Stimulated activated CD8-positive, alpha-beta memory T cell treated with anti-CD3 and anti-CD28 coated beads, Interleukin-2, amount 100 ng/mL, for 1 hour (primary cell): ENCODE results near the gene RPL27A.
A peak's percentile ranks its signal among the peaks of the same experiment; 100 is the strongest.
"Not testable (repeated sequence)": the region's sequence is repeated elsewhere in the genome, so short reads cannot be mapped to it uniquely, and the experiment has no call there.

Source experiments
- DNase-seq, 2 donors: peaks; one replicate each; pipeline ENCODE4 v3.0.0-alpha.2; 2020; ENCODE audit warnings: low read depth in 2 of 2

RPL27A gene

DNA sequence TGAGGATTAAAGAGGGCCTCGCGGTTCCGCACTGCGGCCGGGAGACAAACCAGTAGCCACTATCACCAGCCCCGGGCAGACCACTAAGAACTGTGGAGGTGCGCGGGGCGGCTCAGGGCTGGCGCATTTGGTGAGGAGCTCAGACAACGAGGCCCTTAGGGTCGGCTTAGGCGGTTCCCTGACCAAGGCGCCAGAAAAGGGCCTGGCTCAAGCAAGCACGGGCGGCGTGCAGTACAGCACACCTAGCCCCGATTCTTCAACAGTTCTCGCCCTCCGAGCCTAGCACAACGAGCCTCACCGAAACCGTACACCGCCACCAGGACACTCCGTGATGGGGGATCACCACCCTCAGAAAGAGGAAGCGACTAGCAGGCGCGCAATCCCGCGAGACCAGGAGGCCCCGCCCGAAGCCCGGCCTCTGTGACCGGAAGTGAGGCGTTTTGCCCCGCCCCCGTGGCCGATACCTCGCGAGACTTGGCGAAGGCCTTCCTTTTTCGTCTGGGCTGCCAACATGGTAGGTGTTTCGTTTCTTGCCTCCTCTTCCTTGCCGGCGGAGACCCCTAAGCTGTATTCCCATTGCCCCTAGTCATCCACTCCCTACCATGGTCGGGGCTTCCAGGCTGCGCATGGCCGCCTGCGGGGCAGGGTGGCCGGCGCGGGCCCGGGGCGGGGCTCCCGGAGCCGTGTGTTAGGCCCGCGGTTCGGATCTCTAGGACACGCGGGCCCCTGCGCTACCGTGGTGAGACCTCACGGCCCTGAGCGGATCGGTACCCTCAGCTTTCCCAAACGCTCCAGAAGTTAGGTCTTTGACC, at the start of gene RPL27A, which contains the start of gene TRIM66:
TSS of gene RPL27A (plus strand) at position 490 of the 812 bp plus-strand sequence. CDS start at position 512, 22 bp downstream.
TSS of gene TRIM66 (minus strand) at position 363 of the 812 bp plus-strand sequence. CDS start 10,391 bp downstream, outside the sequence.
- peak; percentile 98 for DNase-seq

GRCh38 chr11:8634498-8634897, 48.1 kb upstream of the RPL27A start:
- DNase-seq = no peak

GRCh38 chr11:8636127-8636526, 46.5 kb upstream of the RPL27A start:
- DNase-seq = no peak

- no peak for DNase-seq
Observed at GRCh38 chr11:8638300-8638699, 44.3 kb upstream of the RPL27A start.

DNA sequence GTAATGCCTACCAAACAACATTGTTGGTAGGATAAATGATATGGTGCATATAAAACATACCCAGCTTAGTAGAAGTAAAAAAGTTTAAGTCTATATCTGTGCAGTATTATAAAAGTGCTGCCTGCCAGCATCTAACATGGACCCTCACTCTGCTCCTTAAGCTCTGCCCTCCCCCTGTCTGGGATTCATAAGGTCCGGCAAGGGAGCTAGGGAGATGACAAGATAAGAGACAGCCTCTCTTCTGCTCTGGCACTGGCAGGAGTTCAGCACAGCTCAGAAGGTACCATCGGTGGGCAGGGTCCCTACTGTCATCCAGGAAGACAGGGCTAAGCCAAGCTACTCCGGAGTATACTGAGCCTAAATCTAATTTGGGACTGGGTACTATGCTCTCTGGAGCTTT, 42.9 kb upstream of the RPL27A start:
- DNase-seq = no peak

- DNase-seq = no peak
Observed at GRCh38 chr11:8640267-8640906, 42.2 kb upstream of the RPL27A start.

GRCh38 chr11:8641332-8641731, 41.3 kb upstream of the RPL27A start:
- DNase-seq = no peak

- no peak for DNase-seq
Observed at GRCh38 chr11:8642196-8642841, 40.3 kb upstream of the RPL27A start.

DNA sequence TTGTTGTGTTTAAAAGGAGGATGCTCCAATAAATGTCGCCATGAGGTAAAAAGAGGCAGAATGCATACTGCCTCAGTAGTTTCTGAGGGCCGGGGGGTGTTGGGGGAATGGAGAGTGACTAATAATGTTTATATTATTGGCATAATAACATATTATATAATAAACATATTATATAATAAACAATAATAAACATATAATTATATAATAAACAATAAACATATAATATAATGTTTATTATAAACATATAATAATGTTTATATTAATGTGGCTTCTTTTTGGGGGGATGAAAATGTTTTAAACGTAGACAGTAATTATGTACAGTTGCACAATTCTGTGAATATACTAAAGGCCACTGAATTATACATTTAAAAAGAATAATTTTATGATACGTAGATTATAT, 35.7 kb upstream of the RPL27A start:
- no peak for DNase-seq

DNA sequence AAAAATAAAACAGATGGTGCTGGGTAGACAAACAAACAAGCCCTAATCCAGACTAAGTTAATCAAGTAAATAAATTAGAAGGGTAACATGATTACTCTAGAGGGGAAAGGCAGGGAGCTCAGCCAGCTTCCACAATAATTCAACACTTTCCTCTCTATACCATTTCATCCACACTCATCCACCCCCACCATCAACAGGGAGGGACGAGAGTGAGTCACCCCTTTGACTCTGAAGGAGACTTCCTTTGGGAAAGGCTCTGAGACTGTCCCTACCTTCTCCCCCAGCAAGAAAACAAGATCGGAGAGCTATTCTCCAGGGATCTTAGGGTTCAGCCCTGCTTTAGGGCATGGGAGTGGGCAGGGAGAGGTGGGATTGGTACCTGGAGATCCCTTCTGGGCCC, 33.2 kb upstream of the RPL27A start:
- no peak for DNase-seq

DNA sequence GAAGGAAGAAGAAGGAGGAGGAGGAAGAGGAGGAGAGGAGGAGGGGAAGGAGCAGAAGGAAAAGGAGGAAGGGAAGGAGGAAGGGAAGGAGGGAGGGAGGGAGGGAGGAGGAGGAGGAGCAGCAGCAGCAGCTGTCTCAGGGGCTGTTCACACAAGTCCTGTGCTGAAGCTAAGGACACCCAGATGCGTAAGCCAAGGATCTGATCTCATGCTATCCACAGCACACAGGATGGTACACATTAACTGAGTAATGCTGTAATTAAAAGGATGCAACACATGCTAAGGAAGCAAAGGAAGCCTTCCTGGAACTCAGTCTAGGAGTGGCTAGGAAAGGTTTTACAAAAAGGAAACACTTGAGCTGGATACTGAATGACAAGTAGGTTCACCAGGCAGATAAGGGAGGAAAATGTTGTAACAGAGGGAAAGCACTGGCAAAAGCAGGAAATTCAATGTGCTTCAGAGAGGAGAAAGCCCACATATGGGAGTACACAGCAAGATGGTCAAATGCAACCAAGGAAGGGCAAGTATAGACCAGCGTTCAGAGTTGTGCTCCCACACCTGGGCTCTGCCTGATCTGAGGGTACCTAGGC, 32.1 kb upstream of the RPL27A start:
- DNase-seq = no peak

DNA sequence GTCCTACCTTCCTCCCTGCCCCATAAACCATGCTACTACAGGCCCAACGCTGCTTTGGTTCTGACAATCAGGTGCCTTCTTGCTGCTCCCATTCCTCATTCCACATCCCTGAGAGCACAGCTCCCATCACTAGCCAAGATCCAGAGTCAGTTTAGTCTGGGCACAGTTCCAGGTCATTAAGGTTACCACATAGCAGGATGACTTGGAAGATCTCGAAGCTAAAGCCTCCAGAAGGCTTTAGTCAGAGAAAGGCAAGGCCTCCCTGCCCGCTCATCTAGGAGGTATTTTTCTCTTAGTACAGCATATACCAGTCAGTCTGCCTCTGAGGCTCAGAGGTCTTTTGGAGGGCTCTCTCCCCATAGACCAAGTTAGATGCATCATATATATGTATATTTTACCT, 30.5 kb upstream of the RPL27A start:
- DNase-seq = no peak

DNA sequence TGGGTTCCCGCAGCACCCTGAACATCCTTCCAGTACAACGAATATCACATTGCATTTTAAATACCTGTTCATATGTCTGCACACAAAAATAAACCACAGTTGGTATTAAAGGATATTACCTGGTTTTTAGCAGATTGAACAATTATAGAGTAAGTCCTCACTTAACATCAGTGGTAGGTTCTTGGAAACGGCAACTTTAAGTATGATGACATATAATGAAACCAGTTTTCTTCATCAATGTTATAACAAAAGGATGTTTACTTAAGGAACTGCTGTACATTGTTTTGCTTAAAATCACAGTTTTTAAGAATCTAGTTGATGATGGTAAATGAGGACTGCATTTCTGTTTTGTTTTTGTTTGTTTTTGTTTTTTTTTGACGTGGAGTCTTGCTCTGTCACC, 28.1 kb upstream of the RPL27A start:
- DNase-seq = no peak

- no peak for DNase-seq
Observed at GRCh38 chr11:8656291-8656690, 26.3 kb upstream of the RPL27A start.

DNA sequence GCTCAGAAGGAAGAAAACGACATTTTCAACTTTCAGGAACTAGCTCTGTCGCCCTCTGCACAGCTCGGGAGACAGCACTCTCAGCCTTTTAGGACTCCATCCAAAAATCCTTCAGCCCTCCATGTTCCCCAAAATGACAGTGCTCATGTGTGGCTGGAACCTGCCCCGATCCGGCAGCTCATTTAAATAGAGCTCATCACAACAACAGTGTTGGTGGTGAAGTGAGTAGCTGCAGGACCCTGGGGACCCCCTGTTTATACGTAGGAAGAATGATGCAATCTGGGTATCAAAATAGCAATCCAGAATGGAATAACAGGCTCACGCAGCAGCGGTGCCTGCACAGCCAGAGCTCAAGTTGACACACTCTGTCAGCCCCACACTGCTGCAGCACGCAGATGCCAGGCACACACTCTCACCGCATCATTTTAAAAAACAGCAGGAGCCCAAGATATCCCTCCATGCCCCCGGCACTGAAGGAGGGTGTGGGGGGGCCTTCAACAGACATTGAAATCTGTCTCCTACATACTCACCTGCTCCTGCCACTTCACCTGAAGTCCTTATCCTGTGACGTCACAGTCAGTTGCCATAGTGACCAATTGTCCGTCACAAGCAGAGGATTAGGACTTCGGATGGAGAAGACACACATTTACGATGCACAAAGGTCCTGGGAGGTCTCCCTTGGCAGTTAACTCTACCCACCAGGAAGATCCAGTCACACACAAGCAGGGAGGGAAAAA, 24.1 kb upstream of the RPL27A start:
- DNase-seq = no peak

GRCh38 chr11:8661001-8661795, 21.4 kb upstream of the RPL27A start:
- no peak for DNase-seq

- no peak for DNase-seq
Observed at GRCh38 chr11:8665222-8665621, 17.4 kb upstream of the RPL27A start.

DNA sequence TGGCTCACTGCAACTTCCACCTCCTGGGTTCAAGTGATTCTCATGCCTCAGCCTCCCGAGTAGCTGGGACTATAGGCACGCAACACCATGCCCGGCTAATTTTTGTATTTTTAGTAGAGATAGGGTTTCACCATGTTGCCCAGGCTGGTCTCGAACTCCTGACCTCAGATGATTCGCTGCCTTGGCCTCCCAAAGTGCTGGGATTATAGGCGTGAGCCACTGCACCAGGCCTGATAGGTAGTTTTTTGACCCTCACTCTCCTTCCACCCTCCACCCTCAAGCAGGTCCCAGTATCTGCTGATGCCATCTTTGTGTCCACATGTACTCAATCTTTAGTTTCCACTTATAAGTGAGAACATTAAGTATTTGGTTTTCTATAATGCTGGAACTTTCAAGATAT, 12.5 kb upstream of the RPL27A start:
- DNase-seq = not testable (repeated sequence)

GRCh38 chr11:8671193-8671612, 11.4 kb upstream of the RPL27A start:
- DNase-seq = no peak

GRCh38 chr11:8671651-8672062, 10.9 kb upstream of the RPL27A start:
- no peak for DNase-seq

- DNase-seq = no peak
Observed at GRCh38 chr11:8672346-8672745, 10.2 kb upstream of the RPL27A start.
